Measurements from ENCODE around the gene PPP2R3A.
A peak's percentile ranks its signal among the peaks of the same experiment; 100 is the strongest.
"Not testable (repeated sequence)": the region's sequence is repeated elsewhere in the genome, so short reads cannot be mapped to it uniquely, and the experiment has no call there.

PPP2R3A gene

GRCh38 chr3:136149667-136150066 lies 184.1 kb downstream of the PPP2R3A start:
- DNase-seq (ENCODE audit: low spot score): no peak

DNA sequence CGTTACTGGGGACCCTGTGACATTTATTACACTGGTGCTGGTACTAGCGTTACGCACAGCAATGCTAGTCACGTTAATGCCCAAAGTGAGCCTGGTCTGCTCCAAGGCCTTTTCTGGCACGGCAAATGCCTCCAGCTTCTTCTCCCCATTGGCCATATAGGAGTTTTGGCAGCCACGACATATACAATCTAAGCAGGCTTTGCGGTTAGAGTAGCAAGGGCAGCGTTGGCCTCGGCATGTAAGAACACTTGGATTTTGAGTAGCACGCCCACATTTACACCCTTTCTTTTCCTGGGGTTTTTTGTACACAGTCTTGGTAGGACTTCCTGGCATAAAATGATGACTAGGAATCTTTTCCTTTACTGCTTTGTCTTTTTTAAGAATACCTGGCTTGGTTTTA lies 185.7 kb downstream of the PPP2R3A start:
- DNase-seq (ENCODE audit: low spot score): no peak

DNA sequence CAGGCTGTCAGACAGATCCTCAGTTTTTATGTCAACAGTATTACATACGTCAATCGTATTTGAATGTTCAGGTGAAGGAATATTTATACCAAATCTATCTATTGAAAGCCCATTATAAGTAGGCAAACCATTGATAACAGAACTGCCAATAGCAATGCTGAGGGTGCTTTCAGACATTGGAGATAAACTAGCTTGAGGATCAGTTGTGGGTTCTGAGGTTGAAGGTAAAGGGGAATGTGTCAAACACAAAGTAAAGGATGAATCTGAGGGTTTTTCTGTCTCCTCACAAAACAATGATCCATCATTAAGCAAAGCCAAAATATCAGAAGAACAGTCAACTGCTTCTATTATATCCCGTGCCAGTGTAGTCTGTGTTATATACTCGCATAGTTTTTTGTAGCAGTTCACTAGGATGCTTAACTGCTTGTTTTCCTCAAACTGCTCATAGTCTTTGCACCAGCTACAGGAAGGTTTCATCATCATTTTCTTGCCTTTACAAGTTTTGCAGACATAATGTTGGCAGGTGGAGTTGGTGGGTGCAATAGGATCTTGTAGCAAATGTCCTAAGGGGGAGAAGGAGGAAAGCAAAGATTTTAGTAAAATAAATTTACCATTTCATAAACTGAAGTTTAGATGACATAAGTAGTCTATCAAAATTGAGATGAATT lies 186.8 kb downstream of the PPP2R3A start:
- DNase-seq (ENCODE audit: low spot score): no peak

GRCh38 chr3:136152963-136153362 lies 187.4 kb downstream of the PPP2R3A start:
- no peak for DNase-seq (ENCODE audit: low spot score)

DNA sequence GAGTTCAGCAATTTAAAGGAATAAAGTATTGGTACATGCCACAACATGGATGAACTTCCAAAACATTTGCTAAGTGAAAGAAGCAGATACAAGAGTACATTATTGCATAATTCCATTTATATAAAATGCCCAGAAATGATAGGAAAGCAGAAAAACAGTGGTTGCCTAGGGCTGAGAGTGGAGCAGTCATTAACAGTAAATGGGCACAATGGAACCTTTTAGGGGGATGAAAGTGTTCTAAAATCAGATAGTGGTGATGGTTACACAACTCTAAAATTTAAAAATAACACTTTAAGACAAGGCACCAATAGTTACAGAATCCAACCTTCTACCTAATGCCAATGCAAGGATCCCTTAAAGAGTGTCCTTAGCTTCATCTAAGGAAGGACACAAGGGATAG lies 196.0 kb downstream of the PPP2R3A start:
- no peak for DNase-seq (ENCODE audit: low spot score)

GRCh38 chr3:136162322-136162721 lies 196.8 kb downstream of the PPP2R3A start:
- no peak for DNase-seq (ENCODE audit: low spot score)

DNA sequence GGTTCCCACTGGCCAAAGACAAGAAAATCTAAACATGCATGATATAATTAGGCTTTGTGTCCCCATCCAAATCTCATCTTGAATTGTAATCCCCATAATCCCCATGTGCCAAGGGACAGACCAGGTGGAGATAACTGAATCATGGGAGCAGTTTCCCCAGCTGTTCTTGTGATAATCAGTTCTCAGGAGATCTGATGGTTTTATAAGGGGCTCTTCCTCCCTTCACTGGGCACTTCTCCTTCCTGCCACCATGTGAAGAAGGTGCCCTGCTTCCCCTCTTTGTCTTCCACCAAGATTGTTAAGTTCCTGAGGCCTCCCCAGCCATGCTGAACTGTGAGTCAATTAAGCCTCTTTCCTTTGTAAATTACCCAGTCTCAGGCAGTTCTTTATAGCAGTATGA lies 198.1 kb downstream of the PPP2R3A start:
- DNase-seq (ENCODE audit: low spot score): not testable (repeated sequence)

GRCh38 chr3:136166507-136166906 lies 201.0 kb downstream of the PPP2R3A start:
- DNase-seq (ENCODE audit: low spot score): no peak

GRCh38 chr3:136168236-136168635 lies 202.7 kb downstream of the PPP2R3A start:
- not testable (repeated sequence) for DNase-seq (ENCODE audit: low spot score)

DNA sequence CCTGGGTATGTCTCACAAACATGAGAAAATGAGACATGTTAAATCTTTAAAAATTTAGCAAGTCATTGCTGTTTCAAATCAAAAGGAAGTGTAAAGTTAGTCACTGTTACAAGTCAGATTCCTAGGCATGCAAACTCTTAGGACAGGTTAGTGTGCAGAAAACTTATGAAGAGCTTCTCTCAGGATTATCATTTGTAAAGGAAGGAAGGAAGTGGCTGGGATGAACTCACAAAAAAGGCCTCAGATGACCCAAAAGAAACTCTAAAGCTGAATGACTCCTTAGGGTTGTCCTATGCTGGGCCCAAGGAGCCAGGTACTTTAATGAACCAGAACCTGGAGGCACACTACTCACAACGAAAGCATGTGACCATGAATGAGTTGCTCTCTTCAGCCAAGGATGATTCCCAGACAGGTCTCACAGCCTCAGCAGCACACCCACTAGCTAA lies 205.6 kb downstream of the PPP2R3A start:
- DNase-seq (ENCODE audit: low spot score): no peak

DNA sequence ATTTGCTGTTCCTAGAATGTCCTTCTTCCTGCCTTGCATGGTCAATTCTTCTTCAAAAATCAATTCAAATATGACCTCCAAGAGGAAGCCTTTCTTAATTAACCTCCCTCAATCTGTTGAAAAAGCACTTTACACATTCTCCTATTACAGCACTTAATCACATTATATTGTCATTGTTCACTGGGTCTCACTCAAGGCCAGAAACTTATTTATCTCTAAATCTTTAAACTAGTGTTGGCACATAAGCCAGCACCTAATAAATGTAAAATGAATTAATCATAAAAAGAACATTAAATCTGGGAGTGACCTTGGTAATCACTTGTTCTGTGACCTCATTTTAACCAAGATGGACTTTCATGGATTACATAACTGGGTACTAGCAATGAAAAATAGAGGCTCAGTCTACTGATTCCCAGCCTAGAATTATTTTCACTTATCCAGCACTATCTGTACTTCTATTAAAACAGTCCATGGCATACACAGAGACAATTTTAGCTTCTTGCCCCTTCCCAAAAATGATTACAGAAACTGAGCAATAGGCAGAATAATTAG lies 208.5 kb downstream of the PPP2R3A start:
- DNase-seq (ENCODE audit: low spot score): no peak

- no peak for DNase-seq (ENCODE audit: low spot score)
Observed at GRCh38 chr3:136177876-136178275, 212.3 kb downstream of the PPP2R3A start.

GRCh38 chr3:136181741-136182140 lies 216.2 kb downstream of the PPP2R3A start:
- DNase-seq (ENCODE audit: low spot score): no peak

DNA sequence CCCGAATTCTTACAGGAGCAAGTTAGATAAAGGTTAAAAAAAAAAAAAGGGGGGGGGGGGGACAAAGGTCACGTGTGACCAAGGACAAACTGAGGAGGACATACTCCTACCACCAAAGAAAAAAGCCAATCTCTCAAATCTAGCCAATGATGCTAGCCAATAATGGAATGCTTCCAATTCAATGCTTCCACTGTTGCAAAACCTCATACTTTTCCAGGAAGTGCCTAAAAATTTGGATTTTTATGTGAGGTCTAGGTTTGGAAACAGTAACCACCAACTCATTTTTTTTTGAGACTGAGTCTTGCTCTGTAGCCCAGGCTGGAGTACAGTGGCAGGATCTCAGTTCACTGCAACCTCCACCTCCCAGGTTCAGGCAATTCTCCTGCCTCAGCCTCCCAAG lies 219.2 kb downstream of the PPP2R3A start:
- DNase-seq (ENCODE audit: low spot score): peak; percentile 54

GRCh38 chr3:136186344-136186743 lies 220.8 kb downstream of the PPP2R3A start:
- DNase-seq (ENCODE audit: low spot score): no peak

DNA sequence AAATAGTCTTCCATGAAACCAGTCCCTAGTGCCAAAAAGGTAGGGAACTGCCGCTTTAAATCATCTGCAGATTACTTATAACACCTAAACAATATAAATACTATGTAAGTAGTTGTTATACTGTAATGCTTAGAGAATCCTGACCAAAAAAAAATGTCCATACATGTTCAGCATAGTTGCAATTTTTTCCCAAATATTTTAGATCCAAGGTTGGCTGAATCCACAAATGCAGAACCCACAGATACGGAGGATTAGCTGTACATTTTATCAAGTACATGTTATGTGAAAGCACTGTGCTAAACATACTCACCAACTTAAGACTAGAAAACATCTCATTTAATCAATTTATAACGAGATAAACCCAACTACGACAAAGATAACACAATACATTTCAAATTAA lies 221.3 kb downstream of the PPP2R3A start:
- no peak for DNase-seq (ENCODE audit: low spot score)

- DNase-seq (ENCODE audit: low spot score): no peak
Observed at GRCh38 chr3:136187868-136188267, 222.3 kb downstream of the PPP2R3A start.

DNA sequence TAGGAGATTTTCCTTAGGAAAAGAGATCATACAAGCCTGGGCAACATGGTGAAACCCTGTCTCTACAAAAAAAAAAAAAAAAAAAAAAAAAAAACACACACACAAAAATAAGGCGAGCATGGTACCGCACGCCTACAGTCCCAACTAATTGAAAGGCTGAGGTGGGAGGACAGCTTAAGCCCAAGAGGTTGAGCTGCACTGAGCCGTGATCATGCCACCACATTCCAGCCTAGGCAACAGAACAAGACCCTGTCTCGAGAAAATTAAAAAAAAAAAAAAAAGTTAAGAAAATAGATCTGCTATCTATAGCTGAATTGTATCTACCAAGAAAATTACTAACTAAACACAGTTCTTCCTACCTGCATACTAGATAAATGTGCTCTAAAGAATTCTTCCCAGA lies 223.5 kb downstream of the PPP2R3A start:
- no peak for DNase-seq (ENCODE audit: low spot score)

DNA sequence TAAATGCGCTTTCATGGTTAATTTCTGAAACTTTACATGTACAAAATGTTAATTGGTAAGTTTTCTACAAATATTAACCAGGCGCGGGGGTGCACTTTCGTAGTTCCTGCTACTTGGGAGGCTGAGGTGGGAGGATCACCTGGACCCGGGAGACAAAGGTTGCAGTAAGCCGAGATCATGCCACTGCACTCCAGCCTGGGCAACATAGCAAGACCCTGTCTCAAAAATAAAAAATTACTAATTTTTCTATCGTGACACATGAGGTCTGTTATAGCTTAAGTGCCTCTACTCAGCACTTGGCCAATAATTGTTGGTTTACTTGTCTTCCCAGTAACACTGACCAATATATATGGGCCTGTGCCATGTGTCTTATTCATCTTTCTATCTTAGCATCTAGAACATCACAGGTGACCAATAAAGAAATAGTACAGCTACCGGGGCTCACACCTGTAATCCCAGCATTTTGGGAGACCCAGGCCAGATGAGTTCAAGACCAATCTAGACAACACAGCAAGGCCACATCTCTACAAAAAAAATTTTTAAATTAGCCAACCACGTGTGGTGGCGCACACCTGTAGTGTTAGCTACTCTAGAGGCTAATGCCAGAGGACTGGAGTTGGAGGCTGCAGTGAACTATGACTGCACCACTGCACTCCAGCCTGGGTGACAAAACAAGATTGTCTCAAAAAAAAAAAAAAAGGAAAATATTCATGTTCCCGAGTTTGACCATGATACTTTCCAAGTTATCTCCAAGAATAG lies 224.5 kb downstream of the PPP2R3A start:
- no peak for DNase-seq (ENCODE audit: low spot score)

GRCh38 chr3:136192195-136192594 lies 226.7 kb downstream of the PPP2R3A start:
- DNase-seq (ENCODE audit: low spot score): not testable (repeated sequence)

DNA sequence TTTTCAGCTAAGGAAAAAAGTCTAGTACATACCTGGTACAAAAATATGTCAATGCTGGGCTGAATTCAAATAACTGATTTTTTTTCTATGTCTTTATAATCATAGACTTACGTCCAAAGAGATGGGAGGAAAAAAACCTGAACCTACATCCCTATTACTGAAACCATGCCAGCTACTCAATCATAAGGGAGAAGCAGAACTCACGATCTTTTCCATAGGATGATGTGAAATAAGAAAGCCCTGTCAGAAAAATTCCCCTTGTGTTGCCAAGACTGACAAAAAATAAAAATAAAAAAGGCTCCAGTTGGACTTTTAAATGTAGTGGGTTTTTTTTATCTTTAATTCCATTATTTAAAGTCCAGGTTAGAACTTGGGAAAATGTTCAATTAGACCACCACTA lies 227.3 kb downstream of the PPP2R3A start:
- no peak for DNase-seq (ENCODE audit: low spot score)

- DNase-seq (ENCODE audit: low spot score): no peak
Observed at GRCh38 chr3:136193278-136194054, 227.9 kb downstream of the PPP2R3A start.
